ENCODE results near the gene TFRC.
A peak's percentile ranks its signal among the peaks of the same experiment; 100 is the strongest.
"Not testable (repeated sequence)": the region's sequence is repeated elsewhere in the genome, so short reads cannot be mapped to it uniquely, and the experiment has no call there.

Gene TFRC

DNA sequence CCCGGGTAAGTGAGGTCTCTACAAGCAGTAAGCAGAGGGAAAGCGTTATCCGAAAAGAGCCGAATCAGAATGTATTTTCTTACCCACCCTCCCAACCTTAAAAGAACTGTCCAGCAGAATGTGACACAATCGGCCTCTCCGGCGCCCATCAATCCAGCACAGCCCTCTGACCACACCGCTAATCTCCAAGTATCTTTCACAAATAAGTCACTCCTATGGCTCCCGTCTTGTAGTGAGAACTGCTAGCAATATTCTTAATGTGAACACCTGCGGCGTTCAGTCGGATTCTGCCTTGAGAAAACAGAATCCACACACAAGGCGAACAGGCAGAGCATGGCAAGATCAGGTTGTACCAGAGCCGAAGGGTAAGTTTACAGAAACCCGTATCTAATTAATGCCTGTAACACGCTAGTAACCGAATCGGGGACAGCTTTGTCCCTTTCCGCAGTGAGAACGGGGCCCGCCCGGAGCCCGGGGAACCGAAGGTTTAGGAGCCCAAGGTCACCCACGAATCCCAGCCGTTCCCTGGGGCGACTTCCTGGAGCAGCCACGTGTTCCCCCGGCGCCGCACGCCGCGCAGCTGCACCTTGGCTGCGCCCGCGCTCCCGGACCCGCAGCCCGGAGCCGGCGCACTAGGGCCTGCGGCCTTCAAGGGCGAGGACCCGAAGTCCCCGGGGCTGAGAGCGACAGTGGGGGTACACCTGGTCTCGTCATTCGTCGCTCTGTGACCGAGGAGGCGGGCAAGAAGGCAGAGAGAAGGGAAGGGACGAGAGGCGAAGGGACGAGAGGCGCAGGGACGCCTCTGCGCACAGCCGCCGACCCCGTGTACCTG, 672 bp downstream of the TFRC start:
- DNase-seq: peak; percentile 25

DNA sequence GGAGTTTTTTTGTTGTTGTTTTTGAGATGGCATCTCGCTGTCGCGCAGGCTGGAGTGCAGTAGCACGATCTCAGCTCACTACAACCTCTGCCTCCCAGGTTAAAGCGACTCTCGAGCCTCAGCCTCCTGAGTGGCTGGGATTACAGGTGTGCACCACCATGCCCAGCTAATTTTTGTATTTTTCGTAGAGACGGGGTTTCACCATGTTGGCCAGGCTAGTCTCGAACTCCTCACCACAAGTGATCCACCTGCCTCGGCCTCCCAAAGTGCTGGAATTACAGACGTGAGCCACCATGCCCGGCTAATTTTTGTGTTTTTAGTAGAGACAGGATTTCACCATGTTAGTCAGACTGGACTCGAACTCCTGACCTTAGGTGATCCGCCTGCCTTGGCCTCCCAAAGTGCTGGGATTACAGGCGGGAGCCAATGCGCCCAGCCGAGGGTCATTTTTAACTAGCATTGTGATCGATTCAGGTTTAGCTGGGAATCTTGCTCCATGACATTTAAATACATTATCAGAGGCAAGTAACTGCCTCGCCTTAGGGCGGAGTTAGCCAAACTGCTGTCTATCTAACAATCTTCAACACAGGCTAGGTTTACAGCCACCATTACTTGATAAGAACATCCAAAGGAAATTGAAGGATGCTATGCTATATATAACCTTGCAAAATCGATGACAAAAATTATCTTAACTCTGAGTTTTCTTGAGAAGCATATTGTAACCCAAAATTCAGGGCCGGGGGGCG, 1.6 kb downstream of the TFRC start:
- not testable (repeated sequence) for DNase-seq

DNA sequence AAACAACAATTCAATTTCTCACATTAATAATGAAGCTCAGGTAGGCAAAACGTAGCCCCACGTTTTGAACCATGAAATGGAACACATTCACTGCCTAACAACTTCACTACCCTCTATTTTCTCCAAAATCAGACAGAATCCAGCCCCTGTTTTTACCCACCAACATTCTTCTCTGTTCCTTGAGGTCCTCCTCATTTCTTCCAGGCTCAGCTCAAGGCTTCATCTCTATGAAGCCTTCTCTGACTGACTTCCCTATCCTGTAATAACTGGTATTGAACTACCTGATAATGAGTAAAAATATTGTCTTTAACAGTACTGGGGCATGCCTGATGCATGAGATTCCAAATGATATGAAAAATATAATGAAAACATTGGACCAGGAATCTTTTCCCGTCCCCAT, 2.2 kb downstream of the TFRC start:
- no peak for DNase-seq

DNA sequence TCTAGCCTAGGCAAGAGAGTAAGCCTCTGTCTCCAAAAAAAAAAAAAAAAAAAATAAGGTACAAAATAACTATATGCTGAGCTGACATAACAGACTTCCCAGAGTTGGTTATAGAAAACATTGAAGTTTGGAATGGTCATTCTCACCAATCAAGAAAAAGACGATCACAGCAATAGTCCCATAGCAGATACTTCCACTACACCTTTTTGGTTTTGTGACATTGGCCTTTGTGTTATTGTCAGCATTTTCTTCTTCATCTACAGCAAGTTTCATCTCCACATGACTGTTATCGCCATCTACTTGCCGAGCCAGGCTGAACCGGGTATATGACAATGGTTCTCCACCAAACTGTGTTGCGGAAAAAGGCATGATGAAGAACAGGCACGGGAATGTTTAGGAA, 6.9 kb downstream of the TFRC start:
- DNase-seq: no peak

DNA sequence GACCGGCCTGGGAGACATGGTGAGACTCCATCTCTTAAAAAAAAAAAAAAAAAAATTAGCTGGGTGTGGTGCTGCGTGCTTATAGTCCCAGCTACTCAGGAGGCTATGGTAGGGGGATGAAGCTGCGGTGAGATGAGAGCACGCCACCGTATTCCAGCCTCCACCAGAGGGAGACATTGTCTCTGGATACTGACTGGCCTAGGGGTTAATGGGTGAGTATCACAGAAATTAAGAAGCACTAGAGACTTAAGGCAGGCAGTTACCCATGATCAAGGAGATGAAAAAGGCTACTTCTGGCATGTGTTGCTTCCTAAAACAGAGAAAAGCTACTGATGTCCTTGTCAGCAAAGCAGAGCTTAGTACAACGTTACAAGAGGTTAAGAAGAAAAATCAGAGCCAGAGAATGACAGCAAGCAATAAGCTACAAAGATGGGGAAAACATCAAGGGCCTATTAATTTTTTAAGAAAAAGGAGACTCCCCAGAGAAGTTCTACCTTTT, 8.6 kb downstream of the TFRC start:
- peak; percentile 58 for DNase-seq

DNA sequence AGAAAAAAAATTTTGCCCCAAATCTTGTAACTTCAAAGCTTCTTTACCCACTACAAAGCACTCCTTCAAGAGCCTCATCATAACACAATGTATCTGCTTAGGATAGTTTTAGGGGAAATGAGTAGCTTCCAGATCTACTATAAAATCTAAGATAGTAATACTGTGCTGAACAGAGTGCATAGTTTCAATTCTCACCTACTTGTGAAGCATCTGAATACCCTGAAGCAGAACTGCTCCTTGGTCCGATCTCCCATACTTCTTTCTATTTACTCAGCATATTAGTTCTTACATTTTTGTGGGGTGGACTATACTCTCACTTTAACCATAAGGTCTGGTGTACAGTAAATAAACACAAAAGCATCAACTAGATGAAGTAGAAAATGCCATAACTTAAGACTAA, 9.6 kb downstream of the TFRC start:
- no peak for DNase-seq

DNA sequence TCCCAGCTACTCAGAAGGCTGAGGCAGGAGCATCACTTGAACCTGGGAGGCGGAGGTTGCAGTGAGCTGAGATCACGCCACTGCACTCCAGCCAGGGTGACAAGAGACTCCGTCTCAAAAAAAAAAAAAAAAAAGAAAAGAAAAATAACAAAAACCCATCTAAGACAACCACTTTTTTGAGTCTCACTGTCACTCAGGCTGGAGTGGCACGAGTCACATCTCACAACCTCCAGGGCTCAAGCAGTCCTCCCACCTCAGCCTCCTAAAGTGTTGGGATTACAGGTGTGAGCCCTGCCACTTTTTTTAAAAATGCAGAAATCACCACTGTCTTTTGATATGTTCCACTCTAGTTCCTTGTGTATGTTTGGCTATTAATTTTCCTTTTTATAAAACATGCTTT, 13.1 kb downstream of the TFRC start:
- not testable (repeated sequence) for DNase-seq

DNA sequence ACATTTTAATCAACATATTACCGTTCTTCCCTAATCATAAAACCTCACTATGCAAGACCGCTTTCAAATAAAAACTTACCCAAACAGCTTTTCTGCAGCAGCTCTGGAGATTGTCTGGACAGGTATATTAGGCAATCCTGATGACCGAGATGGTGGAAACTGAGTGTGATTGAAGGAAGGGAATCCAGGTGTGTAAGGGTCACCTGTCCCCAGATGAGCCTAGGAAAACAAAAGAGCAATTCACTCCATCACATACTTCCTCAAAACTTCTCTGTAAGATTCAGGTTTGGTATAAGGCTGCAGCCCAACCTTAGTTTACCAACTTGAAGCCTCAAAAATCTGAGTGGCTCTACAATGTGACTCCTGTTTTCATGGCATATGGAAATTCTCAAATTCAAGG, 14.5 kb downstream of the TFRC start:
- DNase-seq: no peak

DNA sequence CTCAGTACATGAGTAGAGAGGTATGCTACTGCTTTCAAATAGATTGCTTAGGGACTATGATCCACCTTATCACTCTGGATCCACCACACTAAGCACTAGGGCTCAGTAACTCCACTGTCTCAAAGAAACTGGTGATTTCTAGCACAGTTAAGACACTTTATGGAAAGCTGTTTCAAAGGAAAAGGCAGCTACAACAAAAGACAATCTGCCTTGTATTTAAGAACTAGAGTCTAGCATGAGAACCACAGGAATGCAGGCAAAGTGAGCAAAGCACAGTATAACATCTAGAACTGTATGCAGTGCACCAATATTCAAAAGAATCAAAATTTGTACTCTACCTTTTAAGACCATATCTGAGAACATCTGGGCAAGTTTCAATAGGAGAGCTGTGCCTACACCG, 17.9 kb downstream of the TFRC start:
- no peak for DNase-seq

DNA sequence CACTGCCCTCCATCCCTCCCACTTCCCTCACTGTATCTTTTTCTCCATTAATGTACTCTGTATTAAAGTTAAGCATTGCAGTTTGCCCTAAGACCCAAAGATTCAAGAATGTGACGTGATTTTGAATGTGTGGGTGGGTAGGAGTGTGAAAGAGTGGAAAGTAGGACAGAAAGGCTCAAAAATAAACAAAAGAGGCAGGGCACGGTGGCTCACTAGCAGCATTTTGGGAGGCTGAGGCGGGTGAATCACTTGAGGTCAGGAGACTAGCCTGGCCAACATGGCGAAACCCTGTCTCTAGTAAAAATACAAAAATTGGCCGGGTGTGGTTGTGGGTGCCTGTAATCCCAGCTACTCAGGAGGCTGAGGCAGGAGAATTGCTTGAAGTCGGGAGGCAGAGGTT, 18.4 kb downstream of the TFRC start:
- DNase-seq: no peak

DNA sequence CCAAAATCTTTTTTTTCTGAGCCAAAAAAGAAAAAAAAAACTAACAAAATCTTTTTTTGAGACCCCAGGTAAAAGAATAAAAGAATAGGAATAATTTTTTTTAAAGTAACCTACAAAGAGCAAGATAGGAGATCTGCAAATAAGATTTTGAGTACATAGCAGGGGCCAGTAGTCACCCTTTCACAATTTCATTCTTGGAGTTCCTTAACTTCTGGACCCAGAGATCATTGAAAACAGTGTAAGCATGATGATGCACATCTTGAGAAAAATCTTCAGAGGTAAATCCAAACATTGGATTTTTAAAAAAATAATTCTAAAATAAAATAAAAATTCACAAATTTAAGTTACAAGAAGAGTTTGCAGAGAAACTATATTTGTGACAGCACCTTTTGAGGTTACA, 18.8 kb downstream of the TFRC start:
- DNase-seq: no peak

DNA sequence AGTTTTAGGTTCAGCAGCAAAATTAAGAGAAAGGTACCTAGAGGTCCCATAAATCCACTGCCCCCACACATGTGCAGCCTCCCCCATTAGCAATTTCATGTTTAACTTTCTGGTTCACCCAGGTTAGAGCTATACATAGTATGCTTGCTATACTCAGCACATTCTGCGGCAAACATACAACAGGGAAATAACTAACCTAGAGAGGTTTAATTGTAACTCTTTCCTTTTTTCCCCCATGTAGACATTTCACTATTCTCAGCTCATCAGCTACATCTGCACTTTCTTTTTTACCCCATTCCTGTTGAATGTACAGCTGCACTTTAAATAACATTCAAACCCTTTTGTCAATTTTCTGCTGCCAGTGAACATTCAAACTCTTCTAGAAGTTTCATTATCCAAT, 21.1 kb downstream of the TFRC start:
- no peak for DNase-seq

DNA sequence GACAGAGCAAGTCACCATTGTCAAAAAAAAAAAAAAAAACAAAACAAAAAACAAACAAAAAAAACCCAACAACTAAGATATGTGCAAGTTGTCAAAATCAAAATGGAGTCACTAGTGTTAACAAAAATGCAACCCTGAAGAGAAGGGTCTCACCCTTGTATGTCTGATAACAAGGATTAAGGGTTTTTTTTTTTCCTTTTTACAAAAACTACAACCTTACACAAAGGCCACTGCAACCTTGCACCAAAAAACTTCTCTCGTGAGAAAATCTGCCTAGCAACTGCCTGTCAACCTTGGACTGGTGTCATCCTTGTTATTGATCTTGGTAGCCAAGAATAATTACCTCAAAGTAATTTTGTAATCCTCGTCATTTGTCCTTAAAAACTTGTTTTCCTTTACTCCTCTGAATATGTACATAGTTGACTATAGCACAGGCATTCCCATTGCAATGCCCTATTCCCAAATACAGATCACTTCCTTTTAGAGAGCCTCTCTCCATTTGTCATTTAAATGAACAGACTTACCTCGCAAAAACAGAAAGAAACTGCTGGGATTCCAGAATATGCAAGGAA, 24.0 kb downstream of the TFRC start:
- DNase-seq: no peak

DNA sequence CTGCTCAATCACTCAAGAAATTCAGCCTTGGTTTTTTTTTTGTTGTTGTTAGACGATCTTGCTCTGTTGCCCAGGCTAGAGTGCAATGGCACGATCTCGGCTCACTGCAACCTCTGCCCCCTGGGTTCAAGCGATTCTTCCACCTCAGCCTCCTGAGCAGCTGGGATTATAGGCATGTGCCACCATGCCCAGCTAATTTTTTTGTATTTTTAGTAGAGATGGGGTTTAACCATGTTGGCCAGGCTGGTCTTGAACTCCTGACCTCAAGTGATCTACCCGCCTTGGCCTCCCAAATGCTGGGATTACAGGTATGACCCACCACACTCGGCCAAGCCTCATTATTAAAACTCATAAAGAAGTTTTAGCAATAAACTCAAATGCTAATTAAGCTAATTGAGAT, 25.5 kb downstream of the TFRC start:
- DNase-seq: not testable (repeated sequence)

DNA sequence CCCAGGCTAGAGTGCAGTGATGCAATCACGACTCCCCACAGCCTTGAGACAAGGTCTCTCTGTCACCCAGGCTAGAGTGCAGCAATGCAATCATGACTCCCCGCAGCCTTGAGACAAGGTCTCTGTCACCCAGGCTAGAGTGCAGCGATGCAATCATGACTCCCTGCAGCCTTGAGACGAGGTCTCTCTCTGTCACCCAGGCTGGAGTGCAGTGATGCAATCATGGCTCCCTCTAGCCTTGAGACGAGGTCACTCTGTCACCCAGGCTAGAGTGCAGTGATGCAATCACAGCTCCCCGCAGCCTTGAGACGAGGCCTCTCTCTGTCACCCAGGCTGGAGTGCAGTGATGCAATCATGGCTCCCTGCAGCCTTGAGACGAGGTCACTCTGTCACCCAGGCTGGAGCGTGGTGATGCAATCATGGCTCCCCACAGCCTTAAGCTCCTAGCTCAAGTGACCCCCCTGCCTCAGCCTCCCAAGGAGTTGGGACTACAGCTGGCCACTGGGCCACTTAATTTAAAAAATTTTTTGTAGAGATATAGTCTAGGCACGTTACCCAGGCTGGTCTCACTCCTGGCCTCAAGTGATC, 26.1 kb downstream of the TFRC start:
- DNase-seq: no peak

DNA sequence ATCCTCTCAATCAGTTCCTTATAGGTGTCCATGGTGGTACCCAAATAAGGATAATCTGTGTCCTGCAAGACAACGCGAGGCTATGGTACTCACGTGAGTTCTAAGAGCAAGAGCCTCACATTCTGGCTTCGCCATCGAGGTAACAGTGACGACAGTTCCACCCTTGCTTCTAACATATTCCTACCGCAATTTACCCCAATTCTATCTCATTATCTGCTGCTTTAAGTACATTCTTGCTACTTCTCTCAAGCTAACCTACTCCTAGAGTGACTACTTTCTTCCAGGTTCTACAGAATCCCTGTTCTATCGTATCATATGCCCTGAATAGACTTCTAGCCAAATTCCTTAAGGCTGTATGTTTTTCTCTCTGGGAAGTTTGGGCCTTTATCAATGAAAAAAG, 26.6 kb downstream of the TFRC start:
- no peak for DNase-seq

DNA sequence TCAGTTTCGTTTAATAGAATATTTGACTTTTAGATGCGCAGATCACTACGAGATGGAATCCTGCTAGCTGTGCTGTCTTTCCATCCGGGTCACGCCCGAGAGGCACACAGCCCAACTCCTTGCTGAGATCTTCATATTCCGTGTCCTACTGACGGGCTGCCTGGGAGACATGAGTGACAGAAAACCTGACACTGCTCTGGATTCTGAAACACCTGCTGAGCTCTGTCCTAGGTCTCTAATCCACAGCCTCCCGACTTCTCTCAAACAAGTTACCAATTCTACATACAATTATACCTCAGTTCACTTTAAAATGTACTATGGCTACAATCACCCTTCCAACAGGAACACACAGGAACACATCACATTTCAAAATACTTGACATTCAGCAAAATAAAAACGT, 27.2 kb downstream of the TFRC start:
- no peak for DNase-seq

DNA sequence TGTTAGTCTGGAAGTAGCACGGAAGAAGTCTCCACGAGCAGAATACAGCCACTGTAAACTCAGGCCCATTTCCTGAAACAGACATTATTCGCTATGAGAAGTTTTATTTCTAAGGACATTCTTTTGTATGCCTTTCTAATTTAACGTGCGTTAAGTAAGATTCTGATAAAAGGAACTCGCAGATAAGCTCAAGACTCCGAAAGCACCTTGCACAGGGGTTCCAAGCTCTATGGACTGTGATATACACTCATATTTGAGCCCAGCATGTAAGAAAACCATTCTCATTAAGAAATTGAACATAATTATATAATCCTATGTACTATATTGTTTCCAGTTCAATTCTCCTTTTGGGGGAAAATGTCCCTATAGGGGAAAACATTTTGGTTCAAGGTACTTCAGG, 28.4 kb downstream of the TFRC start:
- DNase-seq: no peak

DNA sequence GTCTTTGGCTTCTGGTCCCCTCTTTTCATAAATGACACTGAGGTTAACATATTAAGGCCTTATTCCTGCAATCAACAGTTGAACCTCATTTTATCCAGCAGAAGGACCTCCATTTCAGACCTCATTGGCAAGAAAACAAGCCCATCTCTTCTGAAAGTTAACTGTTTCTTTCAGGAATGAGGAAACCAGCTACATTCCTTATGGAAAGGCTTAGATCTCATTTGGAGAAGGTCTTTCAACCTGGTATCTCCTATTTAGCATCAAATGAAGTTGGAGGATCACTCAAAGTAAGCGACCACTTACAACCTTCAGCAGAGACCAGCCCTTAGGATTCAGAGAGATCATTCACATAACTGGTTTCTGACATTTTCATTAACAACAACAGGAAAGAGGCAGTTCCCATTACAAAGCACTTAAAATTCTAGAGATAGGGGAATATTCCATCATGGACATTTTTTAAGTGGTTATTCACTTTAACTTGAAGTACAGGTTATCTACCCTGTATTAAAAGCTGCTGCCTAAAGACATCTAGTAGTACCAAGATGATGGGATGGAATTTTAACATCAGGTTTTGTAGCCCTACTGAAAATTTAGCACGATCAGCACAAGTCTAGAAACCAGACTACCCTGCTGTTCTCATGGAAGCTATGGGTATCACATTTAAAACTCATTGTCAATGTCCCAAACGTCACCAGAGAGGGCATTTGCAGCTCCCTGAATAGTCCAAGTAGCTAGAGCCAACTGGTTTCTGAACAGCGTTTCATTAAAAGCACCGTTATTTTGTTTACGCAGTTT, 30.4 kb downstream of the TFRC start:
- DNase-seq: no peak

DNA sequence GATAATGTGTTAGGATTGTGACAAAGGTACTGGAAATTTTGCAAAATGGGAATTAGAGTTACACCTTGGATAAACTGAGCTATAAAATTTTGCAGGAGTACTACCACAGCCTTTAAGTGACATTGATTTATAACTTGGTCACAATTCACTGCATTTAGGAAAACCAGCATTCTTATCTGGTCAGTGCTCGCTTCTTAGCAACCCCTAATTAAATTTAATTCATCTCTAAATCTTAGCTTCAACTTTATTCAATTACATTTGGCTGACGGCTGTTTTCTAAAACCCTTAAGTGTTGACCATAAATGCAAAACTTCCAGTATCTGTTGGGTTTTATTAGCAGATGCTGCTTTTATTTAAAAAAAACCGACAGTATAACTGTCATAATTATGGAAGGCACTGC, 31.3 kb downstream of the TFRC start:
- DNase-seq: no peak

DNA sequence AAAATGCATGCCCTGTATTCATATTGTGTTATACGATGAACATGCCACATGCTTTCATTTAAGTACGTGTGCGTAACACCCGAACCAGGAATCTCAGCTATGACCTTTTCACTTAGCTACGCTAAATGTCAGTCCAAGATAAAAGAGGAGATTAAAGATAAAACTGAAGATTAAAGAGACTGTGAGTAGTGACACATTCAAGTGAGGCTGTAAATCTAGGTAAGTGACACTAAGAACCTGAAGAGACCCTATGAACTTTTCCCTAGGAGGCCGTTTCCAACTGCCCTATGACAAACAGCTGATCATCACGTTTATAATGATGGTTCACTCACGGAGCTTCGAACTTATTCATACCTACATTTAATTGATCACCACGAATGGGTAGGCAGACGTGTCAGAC, 32.2 kb downstream of the TFRC start:
- DNase-seq: no peak

DNA sequence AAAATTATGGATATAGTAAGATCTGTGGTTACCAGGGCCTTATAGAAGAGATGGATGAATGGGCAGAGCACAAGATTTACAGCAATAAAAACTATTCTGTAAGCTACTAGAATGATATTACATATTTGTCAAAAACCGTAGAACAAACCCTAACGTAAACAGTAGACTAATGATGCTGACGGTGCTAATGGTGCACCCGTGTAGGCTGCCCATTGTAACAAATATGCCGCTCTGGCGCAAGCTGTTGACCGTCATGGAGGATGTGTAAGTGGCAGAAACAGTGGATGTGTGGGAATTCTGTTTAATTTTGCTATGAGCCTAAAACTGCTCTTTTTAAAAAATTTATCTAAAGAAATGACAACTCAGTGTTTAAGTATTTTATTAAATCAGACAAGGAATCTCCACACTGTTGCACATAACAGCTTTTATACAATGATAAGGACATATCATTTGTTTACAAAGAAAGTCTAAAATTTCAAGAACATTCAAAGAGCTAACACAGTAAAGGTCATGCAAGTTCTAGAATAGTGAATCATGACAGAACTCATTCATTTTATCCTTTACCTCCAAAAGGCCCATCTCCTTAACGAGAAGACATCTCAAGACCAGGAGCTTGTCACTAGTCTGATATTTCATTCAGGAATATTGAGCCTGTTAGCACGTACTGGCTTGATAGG, 32.8 kb downstream of the TFRC start:
- DNase-seq: no peak

All from NCI-H510A treated with DMSO at 0.1 percent for 48 hours (cell line).